Measurements from ENCODE around the gene ZNF574.

The ZNF574 gene

DNA sequence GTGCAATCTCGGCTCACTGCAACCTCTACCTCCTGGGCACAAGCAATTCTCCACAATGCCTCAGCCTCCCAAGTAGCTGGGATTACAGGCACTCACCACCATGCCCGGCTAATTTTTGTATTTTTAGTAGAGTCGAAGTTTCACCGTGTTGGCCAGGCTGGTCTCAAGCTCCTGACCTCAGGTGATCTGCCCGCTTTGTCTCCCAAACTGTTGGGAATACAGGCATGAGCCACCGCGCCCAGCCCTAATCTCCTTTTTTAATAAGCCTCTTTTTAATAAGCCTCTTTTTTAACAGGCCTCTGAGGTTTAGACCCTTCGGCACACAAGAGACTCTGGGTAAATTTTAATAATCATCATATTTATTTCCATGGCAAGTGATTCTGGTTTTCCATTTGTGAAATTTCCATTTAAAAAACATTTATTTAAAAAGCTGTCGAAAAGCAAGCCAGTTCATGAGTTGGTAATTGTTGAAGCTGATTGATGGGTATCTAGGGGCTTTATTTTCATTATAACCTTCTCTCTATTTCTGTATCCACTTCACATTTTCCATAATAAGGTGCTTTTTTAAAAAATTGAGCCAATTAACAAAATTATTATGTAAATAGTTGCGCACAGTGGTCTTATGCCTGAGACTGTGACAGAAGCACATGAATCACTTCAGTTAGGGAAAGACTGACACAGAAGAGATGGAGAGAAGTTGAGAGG lies 44.5 kb downstream of the ZNF574 start:
- ATAC-seq = no peak

DNA sequence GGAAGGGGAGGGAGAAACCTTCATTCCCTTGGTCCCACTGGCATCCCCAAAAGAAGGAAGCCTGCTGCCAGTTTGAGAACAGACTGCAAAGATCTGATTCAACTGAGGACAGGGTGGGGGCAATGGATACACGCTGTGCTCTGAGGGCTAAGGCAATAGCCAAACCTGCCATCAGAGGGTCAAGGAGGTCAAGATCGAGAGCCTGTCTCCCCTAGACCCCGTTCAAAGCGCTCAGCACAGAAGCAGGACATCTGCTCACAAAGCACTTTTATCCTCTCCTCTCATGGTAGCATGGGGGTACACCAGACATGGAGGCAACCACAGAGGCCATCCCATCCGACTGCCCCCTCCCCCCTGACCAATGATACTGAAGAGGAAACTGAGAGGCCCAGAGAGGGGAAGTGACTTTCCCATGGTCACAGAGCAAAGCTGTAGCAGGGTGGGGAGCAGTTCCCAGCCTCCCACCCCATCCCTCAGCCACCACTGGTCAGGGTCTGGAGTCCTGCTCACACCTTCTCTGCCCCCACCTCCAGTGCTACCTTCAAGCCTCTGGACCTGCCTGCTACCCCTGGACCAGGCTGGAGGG lies 45.2 kb downstream of the ZNF574 start:
- ATAC-seq = no peak
- TF ChIP-seq CSDC2 (CRISPR knock-in tag; IDR thresholded peaks at IDR 0.05) (no peak), BACH2 (CRISPR knock-in tag; IDR thresholded peaks at IDR 0.05; ENCODE audit: borderline replicate concordance) (no peak), ARNTL (CRISPR knock-in tag; IDR thresholded peaks at IDR 0.05; ENCODE audit: borderline replicate concordance, low read depth) (no peak), TOX (CRISPR knock-in tag; IDR thresholded peaks at IDR 0.05; ENCODE audit: borderline replicate concordance) (no peak), CSRNP3 (CRISPR knock-in tag; IDR thresholded peaks at IDR 0.05) (no peak), ZNF565 (CRISPR knock-in tag; conservative IDR thresholded peaks at IDR 0.05; ENCODE audit: low read depth) (no peak), GLIS3 (CRISPR knock-in tag; IDR thresholded peaks at IDR 0.05) (no peak), PATZ1 (CRISPR knock-in tag; IDR thresholded peaks at IDR 0.05; ENCODE audit: borderline replicate concordance) (no peak)

More for the DNA sequence above, 44.5 kb downstream of the ZNF574 start:
- no peak for TF ChIP-seq ZFP30 (CRISPR knock-in tag; IDR thresholded peaks at IDR 0.05)
- no peak for TF ChIP-seq BACH2 (CRISPR knock-in tag; IDR thresholded peaks at IDR 0.05; ENCODE audit: borderline replicate concordance)
- no peak for TF ChIP-seq ISL1 (CRISPR knock-in tag; IDR thresholded peaks at IDR 0.05)
- TF ChIP-seq, protein P1, sequence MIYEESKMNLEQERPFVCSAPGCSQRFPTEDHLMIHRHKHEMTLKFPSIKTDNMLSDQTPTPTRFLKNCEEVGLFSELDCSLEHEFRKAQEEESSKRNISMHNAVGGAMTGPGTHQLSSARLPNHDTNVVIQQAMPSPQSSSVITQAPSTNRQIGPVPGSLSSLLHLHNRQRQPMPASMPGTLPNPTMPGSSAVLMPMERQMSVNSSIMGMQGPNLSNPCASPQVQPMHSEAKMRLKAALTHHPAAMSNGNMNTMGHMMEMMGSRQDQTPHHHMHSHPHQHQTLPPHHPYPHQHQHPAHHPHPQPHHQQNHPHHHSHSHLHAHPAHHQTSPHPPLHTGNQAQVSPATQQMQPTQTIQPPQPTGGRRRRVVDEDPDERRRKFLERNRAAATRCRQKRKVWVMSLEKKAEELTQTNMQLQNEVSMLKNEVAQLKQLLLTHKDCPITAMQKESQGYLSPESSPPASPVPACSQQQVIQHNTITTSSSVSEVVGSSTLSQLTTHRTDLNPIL (CRISPR knock-in tag; IDR thresholded peaks at IDR 0.05; ENCODE audit: low read depth) = no peak
- TF ChIP-seq RARB (CRISPR knock-in tag; IDR thresholded peaks at IDR 0.05) = no peak
- TF ChIP-seq TCF4 (CRISPR knock-in tag; IDR thresholded peaks at IDR 0.05; ENCODE audit: borderline replicate concordance) = no peak
- TF ChIP-seq ZNF8 (CRISPR knock-in tag; IDR thresholded peaks at IDR 0.05) = no peak
- no peak for TF ChIP-seq GLIS3 (CRISPR knock-in tag; IDR thresholded peaks at IDR 0.05)
- TF ChIP-seq ZNF70 (CRISPR knock-in tag; IDR thresholded peaks at IDR 0.05) = no peak

DNA sequence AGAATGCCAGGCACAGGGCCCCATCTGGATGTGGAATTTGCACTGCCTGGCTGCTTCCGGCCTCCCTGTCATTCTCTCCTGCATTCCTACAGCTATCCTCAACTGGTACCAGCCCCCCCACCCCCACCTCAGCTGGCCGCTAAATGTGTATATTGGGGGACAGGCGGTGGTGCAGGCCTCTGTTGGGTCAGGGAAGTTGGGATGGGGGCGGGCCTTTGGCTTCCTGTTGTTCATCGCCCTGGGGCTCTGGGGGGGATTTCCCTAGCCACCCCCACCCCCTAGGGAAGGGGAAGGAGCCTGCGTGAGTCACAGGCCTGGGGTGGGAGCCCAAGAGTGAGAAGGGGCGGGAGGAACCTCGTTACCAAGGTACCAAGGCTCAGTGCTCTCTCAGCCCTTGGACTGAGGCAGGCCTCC lies 45.7 kb downstream of the ZNF574 start:
- ATAC-seq = peak; percentile 84
- TF ChIP-seq TSHZ2 (CRISPR knock-in tag; IDR thresholded peaks at IDR 0.05) (no peak), TCF4 (CRISPR knock-in tag; IDR thresholded peaks at IDR 0.05; ENCODE audit: borderline replicate concordance) (no peak), PATZ1 (CRISPR knock-in tag; IDR thresholded peaks at IDR 0.05; ENCODE audit: borderline replicate concordance) (peak; percentile 84; the same call in 1 of the 2 replicates), RARB (CRISPR knock-in tag; IDR thresholded peaks at IDR 0.05) (no peak), PPARA (CRISPR knock-in tag; IDR thresholded peaks at IDR 0.05; ENCODE audit: borderline replicate concordance) (no peak)
- TF ChIP-seq, protein P1 (CRISPR knock-in tag; IDR thresholded peaks at IDR 0.05; ENCODE audit: low read depth) = no peak

Data from SK-N-SH treated with all-trans-retinoic acid at 6 μM for 48 hours (cell line).